ENCODE results near the gene NEDD4L. TPM values are rescaled to one million over a fixed set of nuclear protein-coding genes. Genes with fewer than 3 reads are reported as not detected.

Gene NEDD4L
- polyA plus RNA-seq, 1 donor (not counting 4 experiments of a cell fraction or from before 2014, with no cell fraction given), result 52.6 TPM

GRCh38 chr18:58042826-58043490 lies 1.1 kb upstream of the NEDD4L start:
- FAIRE-seq, result no peak
- H3K27ac ChIP-seq (ENCODE audit: control insufficient read depth, insufficient read depth, low read length), result no peak overlapping the region
- dilution Hi-C loops (cut with MboI; ENCODE audit: extremely low pct_ligation_motif_present, low sequenced_read_pairs), result loop anchor here (25.0 kb wide), 1 partner anchor 156 kb away; no protein-coding TSS in a partner anchor

DNA sequence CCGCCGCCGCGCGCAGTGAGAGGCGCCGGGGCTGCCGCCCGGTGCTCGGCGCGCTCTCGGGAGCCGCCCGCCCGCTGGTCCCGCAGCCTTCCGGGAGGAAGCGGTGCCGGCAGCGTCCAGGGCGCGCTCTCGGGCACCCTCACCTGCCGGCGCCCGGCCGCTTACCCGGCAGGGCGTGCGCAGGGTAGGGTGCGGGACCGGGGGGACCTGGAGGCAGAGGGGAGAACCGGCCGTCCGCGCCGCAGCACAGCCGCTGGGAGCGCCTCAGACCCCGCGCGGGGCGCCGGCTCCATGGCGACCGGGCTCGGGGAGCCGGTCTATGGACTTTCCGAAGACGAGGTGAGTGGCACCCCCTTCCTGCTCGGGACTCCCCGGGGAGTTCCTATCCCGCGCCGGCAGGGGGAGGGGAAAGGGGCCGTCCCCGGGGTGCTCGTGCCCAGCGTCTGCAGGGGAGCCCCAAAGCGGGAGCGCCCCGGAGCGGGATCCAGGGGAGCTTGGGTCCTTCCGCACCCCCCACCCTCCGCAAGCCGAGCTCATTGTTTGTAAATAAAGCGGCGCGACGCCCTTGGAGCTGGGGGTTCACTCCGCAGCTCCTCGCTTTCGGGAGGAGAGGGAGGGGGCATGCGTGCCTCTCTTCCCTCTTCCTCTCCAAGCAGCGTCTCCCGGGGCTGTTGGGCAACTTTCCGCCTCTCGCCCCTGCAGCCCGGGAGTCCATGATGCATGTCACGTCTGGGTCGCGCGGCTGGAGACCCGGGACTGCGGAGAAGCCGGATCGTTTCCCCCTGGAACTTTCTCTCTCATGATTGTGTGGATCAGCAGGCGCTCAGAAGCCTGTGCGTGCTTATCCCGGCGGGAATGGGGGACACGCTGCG lies 580 bp downstream of the NEDD4L start:
- Histone ChIP-seq H3K36me3 (ENCODE audit: control insufficient read depth in 2 of 2, extremely low read depth in 1 of 2, insufficient read depth in 2 of 2, low read length in 2 of 2) (no peaks in the 10 kb centered on the region), H3K4me2 (ENCODE audit: control insufficient read depth, extremely low read depth, insufficient read depth, low read depth, low read length) (peak overlapping the region; percentile 99), H3K27ac (ENCODE audit: control insufficient read depth, insufficient read depth, low read length) (peak overlapping the region; percentile 84), H4K20me1 (ENCODE audit: control insufficient read depth, extremely low read depth, insufficient read depth, low read length) (no peaks in the 10 kb centered on the region), H3K79me2 (ENCODE audit: control insufficient read depth, insufficient read depth, low read length) (peaks cover 34% of the 10 kb centered on the region), H3K9me3 (ENCODE audit: control insufficient read depth, low read depth, low read length) (no peaks in the 10 kb centered on the region), H3K4me3 (ENCODE audit: control insufficient read depth in 2 of 3, extremely low read depth in 1 of 3, insufficient read depth in 2 of 3, low read depth in 1 of 3, low read length in 3 of 3) (peak overlapping the region; percentile 51 to 86 (median 69)), H3K9me1 (ENCODE audit: control insufficient read depth, extremely low read depth, insufficient read depth, low read length) (no peaks in the 10 kb centered on the region), H3K9ac (ENCODE audit: control insufficient read depth, extremely low read depth, insufficient read depth, low read length) (peak overlapping the region; percentile 75), H3K27me3 (ENCODE audit: control insufficient read depth, extremely low read depth, insufficient read depth, low read length) (no peaks in the 10 kb centered on the region), H3K4me1 (ENCODE audit: control insufficient read depth, extremely low read depth, insufficient read depth, low read length) (peaks cover 34% of the 10 kb centered on the region), H2AFZ (ENCODE audit: control insufficient read depth, low read length) (peak overlapping the region; percentile 86)
- DNase-seq (ENCODE audit: low read depth, low spot score), result no peak
- dilution Hi-C loops (cut with MboI; ENCODE audit: extremely low pct_ligation_motif_present, low sequenced_read_pairs), result loop anchor here (25.0 kb wide), 1 partner anchor 157 kb away; no protein-coding TSS in a partner anchor
- TF ChIP-seq, protein P1, sequence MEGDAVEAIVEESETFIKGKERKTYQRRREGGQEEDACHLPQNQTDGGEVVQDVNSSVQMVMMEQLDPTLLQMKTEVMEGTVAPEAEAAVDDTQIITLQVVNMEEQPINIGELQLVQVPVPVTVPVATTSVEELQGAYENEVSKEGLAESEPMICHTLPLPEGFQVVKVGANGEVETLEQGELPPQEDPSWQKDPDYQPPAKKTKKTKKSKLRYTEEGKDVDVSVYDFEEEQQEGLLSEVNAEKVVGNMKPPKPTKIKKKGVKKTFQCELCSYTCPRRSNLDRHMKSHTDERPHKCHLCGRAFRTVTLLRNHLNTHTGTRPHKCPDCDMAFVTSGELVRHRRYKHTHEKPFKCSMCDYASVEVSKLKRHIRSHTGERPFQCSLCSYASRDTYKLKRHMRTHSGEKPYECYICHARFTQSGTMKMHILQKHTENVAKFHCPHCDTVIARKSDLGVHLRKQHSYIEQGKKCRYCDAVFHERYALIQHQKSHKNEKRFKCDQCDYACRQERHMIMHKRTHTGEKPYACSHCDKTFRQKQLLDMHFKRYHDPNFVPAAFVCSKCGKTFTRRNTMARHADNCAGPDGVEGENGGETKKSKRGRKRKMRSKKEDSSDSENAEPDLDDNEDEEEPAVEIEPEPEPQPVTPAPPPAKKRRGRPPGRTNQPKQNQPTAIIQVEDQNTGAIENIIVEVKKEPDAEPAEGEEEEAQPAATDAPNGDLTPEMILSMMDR (optimal IDR thresholded peaks at IDR 0.05 in 1 of 3, IDR thresholded peaks at IDR 0.05 in 1 of 3, conservative IDR thresholded peaks at IDR 0.05 in 1 of 3; ENCODE audit: extremely low read depth in 1 of 3, insufficient read depth in 2 of 3, low read length in 3 of 3), result peak in 1 of 3 experiments; percentile 31
- TF ChIP-seq EZH2 (IDR thresholded peaks at IDR 0.05; ENCODE audit: low read length), result no peak
- no peak for FAIRE-seq

More at GRCh38 chr18:58042826-58043490, 1.1 kb upstream of the NEDD4L start:
- no peak for DNase-seq (ENCODE audit: low read depth, low spot score)
- Histone ChIP-seq H3K4me1 (ENCODE audit: control insufficient read depth, extremely low read depth, insufficient read depth, low read length) (peaks cover 22% of the 10 kb centered on the region), H4K20me1 (ENCODE audit: control insufficient read depth, extremely low read depth, insufficient read depth, low read length) (no peaks in the 10 kb centered on the region), H3K27me3 (ENCODE audit: control insufficient read depth, extremely low read depth, insufficient read depth, low read length) (no peaks in the 10 kb centered on the region), H3K79me2 (ENCODE audit: control insufficient read depth, insufficient read depth, low read length) (peaks cover 22% of the 10 kb centered on the region), H3K4me3 (ENCODE audit: control insufficient read depth in 2 of 3, extremely low read depth in 1 of 3, insufficient read depth in 2 of 3, low read depth in 1 of 3, low read length in 3 of 3) (peak overlapping the region; percentile 51 to 81 (median 69)), H3K9me3 (ENCODE audit: control insufficient read depth, low read depth, low read length) (no peaks in the 10 kb centered on the region), H3K4me2 (ENCODE audit: control insufficient read depth, extremely low read depth, insufficient read depth, low read depth, low read length) (peak overlapping the region; percentile 96), H3K9me1 (ENCODE audit: control insufficient read depth, extremely low read depth, insufficient read depth, low read length) (no peaks in the 10 kb centered on the region), H3K36me3 (ENCODE audit: control insufficient read depth in 2 of 2, extremely low read depth in 1 of 2, insufficient read depth in 2 of 2, low read length in 2 of 2) (no peaks in the 10 kb centered on the region), H3K9ac (ENCODE audit: control insufficient read depth, extremely low read depth, insufficient read depth, low read length) (peak overlapping the region; percentile 44), H2AFZ (ENCODE audit: control insufficient read depth, low read length) (peak overlapping the region; percentile 83)
- TF ChIP-seq, protein P1 (optimal IDR thresholded peaks at IDR 0.05 in 1 of 3, IDR thresholded peaks at IDR 0.05 in 1 of 3, conservative IDR thresholded peaks at IDR 0.05 in 1 of 3; ENCODE audit: extremely low read depth in 1 of 3, insufficient read depth in 2 of 3, low read length in 3 of 3), result no peak
- no peak for TF ChIP-seq EZH2 (IDR thresholded peaks at IDR 0.05; ENCODE audit: low read length)

Data from keratinocyte (primary cell).